Stimulated activated CD8-positive, alpha-beta memory T cell treated with anti-CD3 and anti-CD28 coated beads, Interleukin-15, amount 100 ng/mL, for 24 hours (primary cell): ENCODE data around the gene ARHGEF25.
"Not testable (repeated sequence)": the region's sequence is repeated elsewhere in the genome, so short reads cannot be mapped to it uniquely, and the experiment has no call there.

Source experiments
- DNase-seq: peaks from one replicate; pipeline ENCODE4 v3.0.0-alpha.2; 2020; ENCODE audit warnings: low read depth

Gene ARHGEF25

GRCh38 chr12:57609101-57609780, 2.0 kb upstream of the ARHGEF25 start:
- DNase-seq, result no peak

GRCh38 chr12:57609781-57610553, 1.3 kb upstream of the ARHGEF25 start:
- DNase-seq, result no peak

DNA sequence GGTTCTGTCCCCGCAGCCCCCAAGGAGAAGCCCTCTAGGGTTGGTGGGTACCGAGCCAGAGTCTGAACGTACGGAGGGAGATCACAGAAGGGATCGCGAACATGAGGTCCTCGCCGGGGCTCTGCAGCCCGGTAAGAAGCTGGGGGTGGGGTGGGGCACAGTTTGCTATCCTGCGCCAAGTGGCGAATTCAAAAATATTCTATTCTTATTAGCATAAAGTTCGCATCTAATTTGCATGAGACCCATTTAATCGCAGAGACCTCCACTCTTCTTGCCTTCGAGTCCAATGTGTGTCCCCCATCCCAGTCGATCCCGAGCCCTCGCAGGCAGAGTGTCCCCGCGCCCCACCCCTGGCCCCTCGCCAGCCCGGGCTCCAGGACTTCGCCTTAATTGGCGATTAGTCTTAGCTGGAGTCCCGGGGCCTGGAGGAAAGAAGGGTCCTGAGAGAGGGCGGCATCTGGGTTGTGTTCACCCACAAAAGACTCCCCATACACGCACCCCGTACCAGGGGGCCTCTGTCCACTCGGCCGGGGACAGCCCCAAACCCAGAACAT, 604 bp upstream of the ARHGEF25 start:
- DNase-seq, result no peak

DNA sequence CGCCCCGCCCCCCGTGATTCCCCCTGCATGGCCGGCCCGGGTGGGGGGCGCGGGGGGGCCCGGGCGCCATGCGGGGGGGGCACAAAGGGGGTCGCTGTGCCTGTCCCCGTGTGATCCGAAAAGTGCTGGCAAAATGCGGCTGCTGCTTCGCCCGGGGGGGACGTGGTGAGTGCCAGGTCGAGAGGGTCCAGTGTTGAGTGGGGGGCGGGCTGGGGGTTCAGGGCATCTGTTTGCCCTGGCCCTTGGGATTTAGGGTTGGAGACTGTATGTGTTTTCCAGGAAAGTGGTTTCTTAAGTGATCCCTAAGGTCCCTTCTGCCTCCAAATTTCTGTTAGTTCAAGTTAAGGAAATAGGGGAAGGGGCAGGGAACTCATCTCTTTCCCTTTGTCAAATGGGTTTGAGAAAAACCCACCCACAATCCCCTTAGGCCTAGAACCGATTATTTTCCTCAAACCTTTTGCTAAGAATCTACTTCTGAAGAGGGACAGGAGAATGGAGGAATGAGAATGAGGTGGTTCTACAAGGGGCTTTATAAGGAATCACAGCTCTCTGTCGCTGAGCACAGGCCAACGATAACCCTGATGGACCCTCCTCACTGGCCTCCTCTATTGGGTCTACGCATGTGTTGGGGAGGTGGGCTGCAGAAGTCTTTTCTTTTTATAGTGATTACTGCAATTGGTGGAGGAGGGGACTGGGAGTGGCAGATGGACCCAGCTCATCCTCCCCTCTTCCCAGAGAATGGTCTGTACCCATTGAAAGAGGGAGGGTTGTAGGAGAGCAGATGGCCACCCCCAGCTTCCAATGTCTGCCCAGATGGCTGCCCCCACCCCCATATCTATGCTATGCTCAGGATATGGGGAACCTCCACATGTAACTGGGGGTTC, 834 bp downstream of the ARHGEF25 start:
- no peak for DNase-seq

DNA sequence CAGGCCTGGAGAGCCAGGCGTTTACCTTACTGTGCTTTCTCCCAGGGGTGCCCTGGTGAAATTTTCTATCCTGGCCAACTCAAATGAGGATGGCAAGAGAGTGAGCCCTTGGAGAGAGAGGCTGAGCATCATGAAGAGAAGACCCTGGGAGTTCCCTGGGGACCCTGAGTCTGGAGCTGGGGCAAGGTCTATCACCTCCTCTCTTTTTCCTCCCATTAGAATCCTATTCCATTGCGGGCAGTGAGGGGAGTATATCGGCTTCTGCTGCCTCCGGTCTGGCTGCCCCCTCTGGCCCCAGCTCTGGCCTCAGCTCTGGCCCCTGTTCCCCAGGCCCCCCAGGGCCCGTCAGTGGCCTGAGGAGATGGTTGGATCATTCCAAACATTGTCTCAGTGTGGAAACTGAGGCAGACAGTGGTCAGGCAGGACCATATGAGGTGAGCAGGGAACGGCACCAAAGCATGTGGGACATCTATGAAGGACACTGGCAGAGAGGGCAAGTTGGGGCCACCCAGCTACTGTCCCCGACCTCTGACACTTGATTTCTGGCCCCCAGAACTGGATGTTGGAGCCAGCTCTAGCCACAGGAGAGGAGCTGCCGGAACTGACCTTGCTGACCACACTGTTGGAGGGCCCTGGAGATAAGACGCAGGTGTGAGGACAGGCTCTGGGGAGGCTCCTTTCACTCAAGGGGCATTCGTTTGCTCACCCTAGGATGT, 1.6 kb downstream of the ARHGEF25 start:
- no peak for DNase-seq

GRCh38 chr12:57613427-57614109, 2.3 kb downstream of the ARHGEF25 start:
- no peak for DNase-seq

GRCh38 chr12:57614178-57614947, 3.1 kb downstream of the ARHGEF25 start:
- DNase-seq, result no peak

- DNase-seq, result no peak
Observed at GRCh38 chr12:57614948-57615500, 3.8 kb downstream of the ARHGEF25 start.

DNA sequence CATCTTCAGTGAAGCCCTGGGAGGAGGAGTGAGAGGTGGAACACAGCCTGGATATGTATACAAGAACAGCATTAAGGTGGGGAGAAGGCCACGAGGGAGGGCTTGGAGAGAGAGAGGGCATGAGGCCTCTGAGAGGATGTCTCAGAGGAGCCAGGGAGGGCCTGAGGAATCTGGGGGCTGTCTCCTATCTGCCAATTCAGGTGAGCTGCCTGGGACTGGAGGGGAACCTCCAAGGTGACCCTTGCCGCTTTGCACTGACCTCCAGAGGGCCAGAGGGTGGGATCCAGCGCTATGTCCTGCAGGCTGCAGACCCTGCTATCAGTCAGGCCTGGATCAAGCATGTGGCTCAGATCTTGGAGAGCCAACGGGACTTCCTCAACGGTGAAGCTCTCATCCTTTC, 4.4 kb downstream of the ARHGEF25 start:
- no peak for DNase-seq

- no peak for DNase-seq
Observed at GRCh38 chr12:57616383-57617101, 5.3 kb downstream of the ARHGEF25 start.

DNA sequence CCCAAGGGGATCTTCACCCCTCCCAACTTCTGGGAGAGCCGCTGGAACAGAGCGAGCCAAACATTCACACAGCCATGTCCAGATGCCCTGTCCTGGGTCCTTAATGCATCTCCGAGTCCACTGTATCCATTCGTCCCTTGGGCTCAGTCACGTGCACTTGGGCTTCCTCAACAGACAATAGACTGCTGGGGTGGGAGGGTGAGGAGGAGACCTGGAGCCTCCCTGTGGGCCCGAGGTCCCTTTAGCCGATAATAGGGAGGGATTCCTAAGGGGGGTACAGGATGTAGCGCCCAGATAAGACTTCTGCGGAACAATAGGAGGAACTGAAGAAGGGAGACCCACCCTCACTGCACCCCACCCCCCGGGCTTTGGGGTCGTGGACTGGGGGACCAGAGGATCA, 6.7 kb downstream of the ARHGEF25 start:
- no peak for DNase-seq

GRCh38 chr12:57618431-57618830, 7.2 kb downstream of the ARHGEF25 start:
- DNase-seq, result not testable (repeated sequence)

DNA sequence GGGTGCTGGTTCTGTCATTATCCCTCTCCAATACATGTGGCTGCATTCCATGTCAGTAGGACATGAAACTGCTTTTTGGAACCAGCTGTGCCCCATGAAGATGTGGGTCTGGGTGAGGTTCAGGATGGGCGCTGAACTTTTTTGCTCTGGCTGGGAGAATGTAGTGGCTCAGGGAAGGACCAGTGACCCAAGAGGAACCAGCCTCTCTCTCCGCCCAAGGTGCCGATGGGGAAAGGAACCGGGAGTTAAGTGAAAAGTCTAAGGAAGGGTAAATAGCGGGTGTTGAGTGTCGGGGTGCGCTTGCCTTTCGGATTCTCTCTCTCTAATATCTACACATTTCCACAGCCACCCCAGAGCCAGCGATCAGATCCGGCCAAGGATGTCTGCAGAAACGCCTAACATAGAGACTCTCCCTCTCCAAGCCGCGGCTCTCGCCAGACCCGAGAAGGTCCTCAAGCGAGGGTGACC, 7.8 kb downstream of the ARHGEF25 start:
- no peak for DNase-seq

DNA sequence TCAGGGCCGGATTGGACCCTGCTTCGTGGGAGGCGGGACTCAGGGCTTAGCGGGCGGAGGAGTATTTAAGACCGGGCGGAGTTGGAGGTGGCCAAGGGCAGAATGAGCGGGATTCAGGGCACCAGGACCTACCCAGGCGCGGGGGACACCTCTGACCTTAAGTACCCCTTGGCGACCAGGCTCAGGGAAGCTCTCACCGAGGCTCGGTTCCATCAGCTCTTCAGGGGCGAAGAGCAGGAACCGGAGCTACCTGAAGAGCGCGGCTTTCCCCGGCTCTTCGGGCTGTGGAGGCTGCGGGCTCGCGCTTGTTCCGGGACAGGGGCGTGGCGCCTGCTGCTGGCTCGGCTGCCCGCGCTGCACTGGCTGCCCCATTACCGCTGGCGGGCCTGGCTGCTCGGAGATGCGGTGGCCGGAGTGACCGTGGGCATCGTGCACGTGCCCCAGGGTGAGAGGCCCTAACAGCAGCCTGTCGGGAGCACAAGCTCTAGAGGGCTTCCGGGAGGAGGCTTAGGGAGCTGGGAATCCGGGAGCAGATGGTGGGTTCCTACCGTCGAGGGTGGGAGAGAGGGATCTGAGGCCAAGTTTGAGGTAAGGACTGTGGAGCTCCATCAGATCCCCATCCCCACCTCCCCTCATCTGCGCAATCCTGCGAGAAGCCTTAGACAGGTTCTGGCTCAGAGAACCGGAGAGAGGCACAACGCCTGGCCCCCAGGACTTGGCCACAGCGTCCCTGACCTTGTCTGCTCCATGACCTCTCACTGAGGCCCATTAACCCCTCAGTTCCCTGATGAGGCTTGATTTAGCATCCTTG, 8.4 kb downstream of the ARHGEF25 start:
- no peak for DNase-seq

DNA sequence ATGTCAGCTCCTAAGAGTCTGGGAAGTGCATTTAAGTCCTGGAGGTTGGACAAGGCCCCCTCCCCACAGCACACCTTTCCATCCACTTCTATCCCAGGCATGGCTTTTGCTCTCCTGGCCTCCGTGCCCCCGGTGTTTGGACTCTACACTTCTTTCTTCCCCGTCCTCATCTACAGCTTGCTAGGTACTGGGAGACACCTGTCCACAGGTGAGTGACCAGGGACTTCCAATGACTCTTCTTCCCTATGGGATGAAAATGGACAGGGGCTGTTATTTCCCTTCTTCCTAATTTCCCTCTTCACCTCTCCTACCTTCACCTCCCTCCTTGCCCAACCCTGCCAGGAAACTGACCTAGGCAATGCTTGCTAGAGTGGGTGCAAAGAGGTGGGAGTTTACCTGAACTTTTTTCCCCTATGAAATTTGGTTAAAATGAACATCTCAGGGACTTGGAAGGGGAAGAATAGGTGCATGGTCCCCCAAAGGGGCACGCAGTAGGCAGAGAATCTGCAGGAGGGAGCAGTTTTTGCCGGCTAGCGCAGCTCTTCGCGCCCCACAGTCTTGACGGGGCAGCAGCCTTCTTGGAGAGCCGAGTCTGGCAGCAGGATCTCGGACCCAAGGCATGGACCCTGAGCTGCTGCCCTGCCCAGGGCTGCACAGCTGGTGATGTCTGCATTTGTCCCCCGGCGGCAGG, 9.2 kb downstream of the ARHGEF25 start:
- DNase-seq, result no peak

GRCh38 chr12:57620936-57621496, 9.8 kb downstream of the ARHGEF25 start:
- DNase-seq, result no peak
